Measurements from ENCODE around the gene DNAJC1. TPM values are rescaled to one million over a fixed set of nuclear protein-coding genes. Genes with fewer than 3 reads are reported as not detected.

Gene DNAJC1
- total and polyA plus RNA-seq, 2 of the 8 experiments (the other 6 are each of a cell fraction or from before 2014, with no cell fraction given): 6.8 to 14.8 TPM

DNA sequence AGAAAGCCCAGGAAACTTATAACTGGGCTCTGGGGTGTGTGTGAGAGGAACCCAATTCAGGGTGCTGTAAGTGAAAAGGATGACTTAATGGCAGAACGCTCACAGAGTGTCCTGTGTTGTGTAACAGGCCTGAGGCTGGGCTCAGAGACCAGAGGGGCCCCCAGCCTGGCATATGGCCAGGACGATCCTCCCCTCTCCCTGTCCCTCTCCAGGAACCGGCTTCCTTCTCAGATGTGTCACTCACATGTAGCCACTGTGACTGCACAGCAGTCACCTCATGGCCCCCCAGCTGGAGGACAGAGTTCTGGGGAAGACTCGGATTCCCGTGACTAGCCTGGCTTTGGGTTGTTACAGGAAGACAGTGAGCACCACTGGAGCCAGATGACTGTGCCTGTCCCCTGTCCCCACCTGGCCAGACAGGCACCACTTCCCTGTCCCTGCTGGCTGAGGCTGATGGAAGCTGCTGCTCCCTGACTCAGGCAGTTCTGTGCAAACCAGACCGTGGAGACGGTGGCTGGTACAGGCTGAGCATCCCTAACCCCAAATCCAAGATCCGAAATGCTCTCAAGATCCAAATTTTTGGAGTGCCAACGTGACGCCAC is 249.0 kb downstream of the DNAJC1 start (continued):
- TF ChIP-seq KDM5A (IDR thresholded peaks at IDR 0.05; ENCODE audit: low read length): no peak
